ENCODE data around the gene STK32C. TPM values are rescaled to one million over a fixed set of nuclear protein-coding genes. Genes with fewer than 3 reads are reported as not detected.

Gene STK32C
- total and polyA plus RNA-seq, 8 donors: 9.9 to 18.2 (median 11.6) TPM

DNA sequence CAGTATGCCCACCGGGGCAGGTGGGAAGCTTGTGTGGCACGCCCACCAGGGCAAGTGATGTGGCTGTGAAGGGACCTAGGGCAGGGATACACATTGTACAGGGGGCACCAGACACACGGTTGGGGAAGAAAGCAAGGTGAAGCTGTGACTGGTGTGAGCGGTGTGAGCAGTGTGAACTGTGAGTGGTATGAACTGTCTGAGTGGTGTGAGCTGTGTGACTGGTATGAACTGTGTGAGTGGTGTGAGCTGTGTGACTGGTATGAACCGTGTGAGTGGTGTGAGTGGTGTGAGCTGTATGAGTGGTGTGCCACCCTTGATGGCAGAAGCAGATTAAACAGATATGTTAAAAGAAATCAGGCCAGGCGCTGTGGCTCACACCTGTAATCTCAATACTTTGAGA lies 72.9 kb downstream of the STK32C start:
- H3K27ac ChIP-seq: no peak overlapping the region
- intact Hi-C loops (cut with DNase I): loop anchor here in 1 of 2 donors (5.0 kb wide), 1 partner anchor 222 kb away; no protein-coding TSS in a partner anchor
- no peak for DNase-seq
- no peaks in the 10 kb centered on the region for H3K27me3 ChIP-seq
- ATAC-seq: no peak
- TF ChIP-seq, protein P1, sequence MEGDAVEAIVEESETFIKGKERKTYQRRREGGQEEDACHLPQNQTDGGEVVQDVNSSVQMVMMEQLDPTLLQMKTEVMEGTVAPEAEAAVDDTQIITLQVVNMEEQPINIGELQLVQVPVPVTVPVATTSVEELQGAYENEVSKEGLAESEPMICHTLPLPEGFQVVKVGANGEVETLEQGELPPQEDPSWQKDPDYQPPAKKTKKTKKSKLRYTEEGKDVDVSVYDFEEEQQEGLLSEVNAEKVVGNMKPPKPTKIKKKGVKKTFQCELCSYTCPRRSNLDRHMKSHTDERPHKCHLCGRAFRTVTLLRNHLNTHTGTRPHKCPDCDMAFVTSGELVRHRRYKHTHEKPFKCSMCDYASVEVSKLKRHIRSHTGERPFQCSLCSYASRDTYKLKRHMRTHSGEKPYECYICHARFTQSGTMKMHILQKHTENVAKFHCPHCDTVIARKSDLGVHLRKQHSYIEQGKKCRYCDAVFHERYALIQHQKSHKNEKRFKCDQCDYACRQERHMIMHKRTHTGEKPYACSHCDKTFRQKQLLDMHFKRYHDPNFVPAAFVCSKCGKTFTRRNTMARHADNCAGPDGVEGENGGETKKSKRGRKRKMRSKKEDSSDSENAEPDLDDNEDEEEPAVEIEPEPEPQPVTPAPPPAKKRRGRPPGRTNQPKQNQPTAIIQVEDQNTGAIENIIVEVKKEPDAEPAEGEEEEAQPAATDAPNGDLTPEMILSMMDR (IDR thresholded peaks at IDR 0.05): no peak
- H3K4me3 ChIP-seq: no peak overlapping the region
- peaks cover 0 to 39% of the 10 kb centered on the region in 2 donors for H3K4me1 ChIP-seq
- H3K9me3 ChIP-seq: no peaks in the 10 kb centered on the region
- no peaks in the 10 kb centered on the region for H3K36me3 ChIP-seq

DNA sequence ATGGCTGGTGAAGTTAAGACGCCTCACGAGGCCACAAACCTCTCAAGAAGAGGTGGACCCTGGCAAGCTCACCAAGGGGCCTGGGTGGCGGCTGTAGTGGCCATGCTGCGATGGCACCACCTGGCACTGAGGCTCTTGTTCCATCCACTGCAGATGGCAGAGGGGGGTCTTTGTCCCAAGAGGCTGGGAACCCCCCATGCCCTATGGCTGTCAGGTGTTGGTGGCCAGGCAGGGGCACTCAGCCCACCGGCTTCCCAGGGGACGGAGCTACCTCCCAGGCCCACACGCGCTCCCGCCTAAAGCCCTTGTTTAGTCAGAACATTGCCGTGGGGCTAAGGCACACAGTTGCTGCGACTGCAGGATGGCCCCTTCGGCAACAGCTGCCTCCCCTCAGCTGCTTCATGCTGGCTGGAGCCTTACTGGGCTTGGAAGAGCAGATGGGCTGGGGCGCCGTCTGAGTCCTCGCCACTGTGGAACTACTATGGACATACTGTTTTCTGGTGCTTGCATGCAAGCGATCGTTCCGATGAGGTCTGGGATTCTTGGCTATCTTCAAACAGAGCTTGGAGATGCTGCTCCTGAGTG lies 74.2 kb downstream of the STK32C start:
- intact Hi-C loops (cut with DNase I): loop anchor here in 1 of 2 donors (5.0 kb wide), 1 partner anchor 224 kb away; no protein-coding TSS in a partner anchor
- H3K27me3 ChIP-seq: no peaks in the 10 kb centered on the region
- ATAC-seq (no peak), DNase-seq (peak in 1 of 4 donors; percentile 60)
- TF ChIP-seq, protein P1 (IDR thresholded peaks at IDR 0.05): no peak
- peaks cover 3 to 46% of the 10 kb centered on the region in 2 donors for H3K4me1 ChIP-seq
- no peaks in the 10 kb centered on the region for H3K9me3 ChIP-seq
- no peaks in the 10 kb centered on the region for H3K36me3 ChIP-seq
- H3K4me3 ChIP-seq: no peak overlapping the region
- H3K27ac ChIP-seq: no peak overlapping the region

DNA sequence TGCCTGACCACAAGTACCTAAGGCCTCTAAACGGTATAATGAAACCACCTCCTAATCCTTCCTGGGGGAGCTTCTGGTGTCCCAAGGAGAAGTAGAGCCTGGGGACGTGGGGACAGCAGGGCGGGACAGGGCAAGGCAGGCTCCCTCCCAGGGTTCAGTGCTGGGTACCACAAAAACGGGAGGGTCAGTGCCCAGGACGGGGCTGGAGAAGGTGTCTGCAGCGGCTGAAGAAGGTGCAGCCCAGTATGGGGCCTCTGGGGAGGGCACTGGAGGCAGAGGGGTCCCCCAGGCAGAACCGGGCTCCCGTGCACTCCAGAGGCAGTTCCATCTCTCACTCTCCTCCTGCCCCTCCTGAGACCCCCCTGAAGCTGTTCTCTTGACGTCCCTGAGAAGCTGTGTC lies 74.8 kb downstream of the STK32C start:
- Histone ChIP-seq H3K4me1 (peaks cover 3 to 46% of the 10 kb centered on the region in 2 donors), H3K36me3 (no peaks in the 10 kb centered on the region), H3K9me3 (no peaks in the 10 kb centered on the region), H3K27me3 (no peaks in the 10 kb centered on the region), H3K27ac (peak overlapping the region in 1 of 2 donors; percentile 61), H3K4me3 (no peak overlapping the region)
- intact Hi-C loops (cut with DNase I): loop anchor here in 1 of 2 donors (5.0 kb wide), 1 partner anchor 224 kb away; no protein-coding TSS in a partner anchor
- DNase-seq: peak in 1 of 4 donors; percentile 62
- TF ChIP-seq, protein P1 (IDR thresholded peaks at IDR 0.05): no peak
- ATAC-seq: no peak

DNA sequence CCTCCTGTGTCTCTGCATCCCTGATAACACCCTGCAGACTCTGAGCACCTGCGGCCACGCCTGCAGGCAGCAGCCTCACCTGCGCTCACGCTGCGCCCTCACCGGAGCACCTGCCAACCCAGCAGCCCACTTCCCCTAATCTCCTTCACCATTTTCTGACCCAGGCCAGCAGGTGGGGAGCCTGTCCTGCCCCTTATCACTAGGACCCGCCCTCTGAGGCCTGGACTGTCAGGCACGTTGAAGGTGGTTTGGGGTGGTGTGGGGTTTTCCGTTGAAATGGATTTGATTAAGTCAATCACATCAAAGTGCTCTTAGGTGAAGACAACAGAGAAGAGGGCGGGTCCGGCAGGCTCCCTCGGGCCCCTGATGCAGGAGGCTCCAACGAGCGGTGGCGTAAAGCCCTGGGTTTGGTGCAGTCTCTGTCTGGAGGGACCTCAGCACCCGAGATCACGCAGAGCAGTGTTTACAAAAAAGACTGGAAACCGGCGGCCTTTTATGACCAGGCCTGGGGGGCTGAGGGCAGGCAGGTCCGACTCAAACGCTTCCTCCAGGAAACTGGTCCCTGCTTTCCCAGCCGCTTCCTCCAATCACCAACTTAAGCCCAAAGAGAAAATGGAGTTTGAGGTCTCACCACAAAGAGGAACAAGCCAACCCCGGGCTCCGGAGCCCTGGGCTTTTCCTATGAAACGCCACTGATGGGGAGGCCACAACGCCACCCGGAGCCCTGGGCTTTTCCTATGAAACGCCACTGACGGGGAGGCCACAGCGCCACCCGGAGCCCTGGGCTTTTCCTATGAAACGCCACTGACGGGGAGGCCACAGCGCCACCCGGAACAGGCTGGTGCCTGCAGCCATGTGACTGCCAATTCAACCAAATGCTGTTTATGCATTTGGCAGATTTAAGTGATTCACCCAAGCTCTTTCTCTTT lies 75.5 kb downstream of the STK32C start:
- Histone ChIP-seq H3K27ac (peak overlapping the region in 1 of 2 donors; percentile 61), H3K4me3 (no peak overlapping the region), H3K27me3 (no peaks in the 10 kb centered on the region), H3K9me3 (no peaks in the 10 kb centered on the region), H3K4me1 (peaks cover 3 to 46% of the 10 kb centered on the region in 2 donors), H3K36me3 (no peaks in the 10 kb centered on the region)
- ATAC-seq (peak; percentile 16), DNase-seq (peak in 2 of 4 donors; percentile 63 to 88)
- intact Hi-C loops (cut with DNase I): loop anchor here in 1 of 2 donors (5.0 kb wide), 1 partner anchor 225 kb away; no protein-coding TSS in a partner anchor
- TF ChIP-seq, protein P1 (IDR thresholded peaks at IDR 0.05): no peak

DNA sequence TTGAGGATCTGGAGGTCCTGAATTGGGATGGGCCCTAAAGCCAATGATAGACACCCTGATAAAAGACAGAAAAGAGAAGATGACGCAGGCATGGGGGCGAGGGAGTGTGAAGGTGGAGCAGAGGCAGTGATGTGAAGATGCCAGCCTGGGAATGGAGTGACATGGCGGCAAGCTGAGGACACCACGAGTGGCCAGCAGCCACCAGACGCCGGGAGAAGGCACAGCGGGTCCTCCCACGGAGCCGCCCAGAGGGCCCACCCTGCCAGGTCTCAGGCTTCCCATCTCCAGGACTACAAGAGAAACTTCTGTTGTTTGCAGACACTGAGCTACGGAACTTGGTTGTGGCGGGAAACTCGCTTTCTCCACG lies 76.1 kb downstream of the STK32C start:
- peak in 1 of 4 donors; percentile 67 for DNase-seq
- no peaks in the 10 kb centered on the region for H3K27me3 ChIP-seq
- intact Hi-C loops (cut with DNase I): loop anchor here in 1 of 2 donors (5.0 kb wide), 1 partner anchor 226 kb away; no protein-coding TSS in a partner anchor
- no peaks in the 10 kb centered on the region for H3K36me3 ChIP-seq
- H3K9me3 ChIP-seq: no peaks in the 10 kb centered on the region
- H3K4me3 ChIP-seq: no peak overlapping the region
- no peak for ATAC-seq
- no peak overlapping the region for H3K27ac ChIP-seq
- H3K4me1 ChIP-seq: peaks cover 3 to 46% of the 10 kb centered on the region in 2 donors
- TF ChIP-seq, protein P1 (IDR thresholded peaks at IDR 0.05): no peak

Data from left lung (tissue), 10 donors.